Measurements from ENCODE around the gene PCDH9.

GRCh38 chr13:67146523-67147130 lies 83.5 kb downstream of the PCDH9 start:
- no peak for TF ChIP-seq CTCF (IDR thresholded peaks at IDR 0.05)
- no peak for TF ChIP-seq POLR2A (IDR thresholded peaks at IDR 0.05)
